Endothelial cell of umbilical vein (primary cell): ENCODE data around the gene KIAA1958. TPM values are rescaled to one million over a fixed set of nuclear protein-coding genes. Genes with fewer than 3 reads are reported as not detected.

Experiments
- BruUV-seq: library from RNA; stranded (reverse); fragments of 400-500 nt; replicated peaks from 2 replicates; lab custom pipeline; 2021; lab: Mats Ljungman, UMichigan
- CTCF ChIA-PET: fragments of 300-600, 350-600 bp; sonication (Branson Sonifier 250); formaldehyde crosslinking; loops from one replicate; lab custom pipeline; 2021; ENCODE audit warnings: antibody characterized with exemption, inconsistent platforms; lab: Charles Lee
- POLR2A ChIA-PET: fragments of 300-600, 350-600 bp; sonication (Branson Sonifier 250); formaldehyde crosslinking; loops from one replicate; lab custom pipeline; 2021; ENCODE audit warnings: antibody characterized with exemption, inconsistent platforms; lab: Charles Lee
- DNase-seq: peaks from one replicate; pipeline ENCODE4 v3.0.0-alpha.2; 2011; ENCODE audit warnings: low read depth, low spot score
- FAIRE-seq: peaks from 2 replicates; lab custom pipeline; 2011; peaks lifted over from hg19 to GRCh38; lab: Jason Lieb, UNC
- H2AFZ ChIP-seq: 2 replicates; pipeline ENCODE4 v1.6.0; 2012; ENCODE audit warnings: low read depth, low read length, control low read depth, inconsistent platforms
- H3K27ac ChIP-seq: 2 replicates; pipeline ENCODE4 v1.5.1; 2011; ENCODE audit warnings: low read depth, mild to moderate bottlenecking, control low read depth, low read length, moderate library complexity; ENCODE audit not compliant: insufficient read depth
- H3K27me3 ChIP-seq, 2 experiments: 2 replicates each; pipeline versions ENCODE4 v1.6.0 to v1.6.1; 2011; ENCODE audit warnings: low read length in 2 of 2, mixed read lengths in 1 of 2; ENCODE audit not compliant: control insufficient read depth in 2 of 2, insufficient read depth in 2 of 2
- H3K36me3 ChIP-seq, 2 experiments: 2 replicates in 1 of 2; 3 replicates in 1 of 2; pipeline ENCODE4 v1.5.1; 2011; ENCODE audit warnings: low read length in 2 of 2, mild to moderate bottlenecking in 1 of 2, moderate library complexity in 1 of 2; ENCODE audit not compliant: control insufficient read depth in 2 of 2, insufficient read depth in 2 of 2; ENCODE audit errors: extremely low read depth in 1 of 2
- H3K4me1 ChIP-seq: 3 replicates; pipeline ENCODE4 v1.5.1; 2011; ENCODE audit warnings: mild to moderate bottlenecking, low read length; ENCODE audit not compliant: control insufficient read depth, insufficient read depth; ENCODE audit errors: extremely low read depth
- H3K4me2 ChIP-seq: 2 replicates; pipeline ENCODE4 v1.6.1; 2011; ENCODE audit warnings: low read length, control low read depth, mixed read lengths; ENCODE audit not compliant: insufficient read depth
- H3K4me3 ChIP-seq, 3 experiments: fragments of 200-600 bp in 1 of 3; sonication (generic), shearing (Covaris generic) in 1 of 3; replicated peaks in 1 of 3; 2 replicates each; pipeline ENCODE4 v1.5.1; 2011 to 2016; ENCODE audit warnings: control low read depth in 3 of 3, low read length in 3 of 3, mild to moderate bottlenecking in 2 of 3, inconsistent platforms in 1 of 3, low read depth in 1 of 3, moderate library complexity in 1 of 3; ENCODE audit not compliant: insufficient read depth in 1 of 3
- H3K79me2 ChIP-seq: 2 replicates; pipeline ENCODE4 v1.6.0; 2012; ENCODE audit warnings: low read length, inconsistent platforms; ENCODE audit not compliant: control insufficient read depth, insufficient read depth
- H3K9ac ChIP-seq: replicated peaks from 2 replicates; pipeline ENCODE3; 2011; ENCODE audit warnings: low read length, control low read depth; ENCODE audit not compliant: insufficient read depth; ENCODE audit errors: extremely low read depth
- H3K9me1 ChIP-seq: replicated peaks from 3 replicates; pipeline ENCODE4 v1.6.0; 2011; ENCODE audit warnings: mild to moderate bottlenecking, low read length; ENCODE audit not compliant: control insufficient read depth, insufficient read depth; ENCODE audit errors: extremely low read depth
- H3K9me3 ChIP-seq: replicated peaks from 2 replicates; pipeline ENCODE4 v1.5.1; 2012; ENCODE audit warnings: low read length, inconsistent platforms; ENCODE audit not compliant: control insufficient read depth, insufficient read depth
- H4K20me1 ChIP-seq: replicated peaks from 2 replicates; pipeline ENCODE3; 2011; ENCODE audit warnings: mild to moderate bottlenecking, low read length; ENCODE audit not compliant: control insufficient read depth, insufficient read depth; ENCODE audit errors: extremely low read depth
- CTCF ChIP-seq, 2 donors: IDR thresholded peaks; 1 replicate in 1 of 2; 2 replicates in 1 of 2; pipeline ENCODE4 v1.5.1; 2011; ENCODE audit warnings: low read length in 2 of 2, mild to moderate bottlenecking in 2 of 2, moderate library complexity in 2 of 2, control low read depth in 1 of 2, inconsistent platforms in 1 of 2, low read depth in 1 of 2; ENCODE audit not compliant: insufficient read depth in 1 of 2; ENCODE audit errors: extremely low read depth in 1 of 2
- EZH2 ChIP-seq: IDR thresholded peaks from 2 replicates; pipeline ENCODE4 v1.6.1; 2012; ENCODE audit warnings: borderline replicate concordance, low read depth, mild to moderate bottlenecking, moderate library complexity, low read length, inconsistent platforms; ENCODE audit not compliant: severe bottlenecking
- FOS ChIP-seq: IDR thresholded peaks from 2 replicates; pipeline ENCODE4 v1.6.1; 2011; ENCODE audit warnings: mild to moderate bottlenecking, low read length, moderate library complexity, borderline replicate concordance; ENCODE audit not compliant: insufficient read depth
- GATA2 ChIP-seq: IDR thresholded peaks from 2 replicates; pipeline ENCODE4 v1.7.0; 2011; ENCODE audit warnings: low read depth, mild to moderate bottlenecking, moderate library complexity, mixed read lengths, low read length; ENCODE audit not compliant: insufficient read length, insufficient read depth
- JUN ChIP-seq: IDR thresholded peaks from 2 replicates; pipeline ENCODE4 v1.6.1; 2011; ENCODE audit warnings: borderline replicate concordance, low read depth; ENCODE audit not compliant: insufficient read length, insufficient read depth
- MAX ChIP-seq: IDR thresholded peaks from 2 replicates; pipeline ENCODE4 v1.6.1; 2011; ENCODE audit not compliant: insufficient read depth, insufficient read length
- MYC ChIP-seq: IDR thresholded peaks from one replicate; pipeline ENCODE4 v1.6.1; 2011; ENCODE audit warnings: mild to moderate bottlenecking, low read depth, low read length
- POLR2A ChIP-seq: IDR thresholded peaks from 2 replicates; pipeline ENCODE4 v1.6.1; 2012; ENCODE audit warnings: low read depth, mild to moderate bottlenecking, control low read depth, low read length
- POLR2AphosphoS5 ChIP-seq: IDR thresholded peaks from 2 replicates; pipeline ENCODE4 v1.6.1; 2012; ENCODE audit warnings: low read depth, mild to moderate bottlenecking, control low read depth, low read length, moderate library complexity; ENCODE audit not compliant: insufficient read depth
- dilution Hi-C: fragments of 300-500 bp; cut with MboI; formaldehyde crosslinking; loops from one replicate; pipeline ENCODE4 v1.15.0; 2019; ENCODE audit warnings: low sequenced_read_pairs; ENCODE audit not compliant: extremely low pct_ligation_motif_present
- intact Hi-C: fragments of 100-400 bp; cut with micrococcal nuclease; formaldehyde crosslinking; loops from one replicate; pipeline ENCODE4 v1.10.0; 2022
- polyA plus RNA-seq, 4 experiments: library from polyadenylated mRNA; depleted of rRNA in 3 of 4; stranded (reverse) in 3 of 4; unstranded in 1 of 4; fragments of >200 nt; gene quantifications; 2 replicates each; pipeline versions ENCODE4 v1.2.1 to v1.2.3, GENCODE V29; 2011 to 2012; ENCODE audit warnings: missing spikeins in 1 of 4
- total RNA-seq: library from RNA; stranded (reverse); gene quantifications from 2 replicates; pipeline ENCODE4 v1.2.3, GENCODE V29; 2021

The KIAA1958 gene
- total and polyA plus RNA-seq, 2 donors (not counting 3 experiments of a cell fraction or from before 2014, with no cell fraction given) = 1.7 to 5.0 TPM

- Histone ChIP-seq H3K27me3 (no peaks in the 10 kb centered on the region), H3K9me3 (no peaks in the 10 kb centered on the region), H3K9ac (no peak overlapping the region), H3K36me3 (no peaks in the 10 kb centered on the region), H3K79me2 (no peaks in the 10 kb centered on the region), H3K9me1 (no peaks in the 10 kb centered on the region), H3K4me3 (no peak overlapping the region), H4K20me1 (no peaks in the 10 kb centered on the region), H3K27ac (no peak overlapping the region), H2AFZ (no peak overlapping the region), H3K4me1 (no peaks in the 10 kb centered on the region), H3K4me2 (no peak overlapping the region)
- DNase-seq = no peak
- BruUV-seq = no TSS peak
- FAIRE-seq = no peak
- TF ChIP-seq FOS = no peak
- TF ChIP-seq MAX = no peak
- TF ChIP-seq GATA2 = no peak
- no peak for TF ChIP-seq JUN
- TF ChIP-seq POLR2AphosphoS5 = no peak
- no peak for TF ChIP-seq CTCF (IDR thresholded peaks at IDR 0.05; ENCODE audit: extremely low read depth in 1 of 2, insufficient read depth in 1 of 2, low read depth in 1 of 2, low read length in 2 of 2)
- no peak for TF ChIP-seq MYC
- no peak for TF ChIP-seq POLR2A
- no peak for TF ChIP-seq EZH2
- intact Hi-C loops (no loop called here), dilution Hi-C loops (no loop called here)
- CTCF ChIA-PET = no interaction called here
- POLR2A ChIA-PET = no interaction called here
These were observed 169.0 kb downstream of the KIAA1958 start for GRCh38 chr9:112655668-112656067.
